Body of pancreas (tissue), 4 donors: Measurements from ENCODE around the gene LEMD2. TPM values are rescaled to one million over a fixed set of nuclear protein-coding genes. Genes with fewer than 3 reads are reported as not detected.

ENCODE experiments used
- ATAC-seq: fragments of 150-250 bp; one replicate; pipeline ENCODE4 v1.9.1; 2016
- DNase-seq, 4 donors: peaks; one replicate each; pipeline ENCODE4 v3.0.0-alpha.2; 2019
- H3K27ac ChIP-seq, 4 donors: fragments of 200-600 bp; sonication (generic); 1 replicate in 3 of 4; 2 replicates in 1 of 4; pipeline versions ENCODE4 v1.5.1 to v1.6.1; 2016 to 2019; ENCODE audit warnings: mild to moderate bottlenecking in 1 of 4, mixed read lengths in 1 of 4, moderate library complexity in 1 of 4
- H3K27me3 ChIP-seq, 2 donors: fragments of 200-600 bp; sonication (generic); one replicate each; pipeline ENCODE4 v1.6.0; 2016; ENCODE audit warnings: mild to moderate bottlenecking in 1 of 2
- H3K36me3 ChIP-seq, 2 donors: fragments of 200-600 bp; sonication (generic); replicated peaks in 1 of 2; 2 replicates each; pipeline ENCODE4 v1.5.1; 2016; ENCODE audit warnings: low read depth in 2 of 2; ENCODE audit not compliant: insufficient read depth in 1 of 2
- H3K4me1 ChIP-seq: fragments of 200-600 bp; sonication (generic); one replicate; pipeline ENCODE4 v1.6.0; 2016
- H3K4me3 ChIP-seq, 2 donors: fragments of 200-600 bp; sonication (generic); 1 replicate in 1 of 2; 2 replicates in 1 of 2; pipeline ENCODE4 v1.5.1; 2016 to 2019
- H3K9me3 ChIP-seq, 3 donors: fragments of 200-600 bp; sonication (generic); 1 replicate in 2 of 3; 2 replicates in 1 of 3; pipeline ENCODE4 v1.5.1; 2016
- POLR2A ChIP-seq, 3 donors: fragments of 450-650 bp; IDR thresholded peaks; one replicate each; pipeline ENCODE4 v1.6.1; 2016; ENCODE audit warnings: antibody characterized with exemption in 3 of 3, mild to moderate bottlenecking in 2 of 3
- WGBS, 2 donors: methylation state at CpG; one replicate each; pipeline ENCODE4 v1.1.5; 2017; 5-methylcytosine and 5-hydroxymethylcytosine counted together
- intact Hi-C: fragments of 100-400 bp; cut with DNase I; formaldehyde crosslinking; loops from one replicate; pipeline ENCODE4 v1.15.1; 2023
- total RNA-seq, 2 donors: library from RNA; depleted of rRNA; stranded (reverse); fragments of >200 nt; gene quantifications; one replicate each; pipeline ENCODE4 v1.1.0, GENCODE V29; 2016
- TF ChIP-seq, protein P1 (sequence below), 7 experiments: fragments of 450-650 bp in 4 of 7; fragments of 200-600 bp in 3 of 7; sonication (generic) in 3 of 7; IDR thresholded peaks; one replicate each; pipeline ENCODE4 v1.5.1; 2016 to 2019; ENCODE audit warnings: antibody characterized with exemption in 7 of 7

LEMD2 gene
- total RNA-seq, 2 donors from 2014 or later = 32.7 to 48.8 TPM

DNA sequence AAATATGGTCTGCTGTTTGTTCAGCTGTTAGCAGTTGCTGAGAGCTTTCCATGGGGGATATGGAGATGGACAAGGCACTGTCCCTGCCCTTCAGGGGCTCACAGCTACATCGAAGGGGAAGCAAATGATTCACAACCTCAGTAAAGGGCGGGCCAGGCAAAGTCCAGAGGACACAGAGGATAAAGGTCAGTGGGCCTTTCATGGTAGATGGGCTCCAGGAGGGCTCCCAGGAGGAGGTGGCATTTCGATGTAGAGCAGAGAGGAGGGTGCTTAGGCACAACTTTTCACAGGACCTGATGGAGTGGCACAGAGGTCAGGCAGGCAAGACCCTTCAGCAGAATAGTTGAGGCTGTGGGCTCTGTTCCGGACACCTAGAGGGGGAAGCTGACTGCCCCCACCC, 30.1 kb upstream of the LEMD2 start:
- DNase-seq (no peak), ATAC-seq (no peak)
- H3K36me3 ChIP-seq = no peaks in the 10 kb centered on the region
- H3K4me3 ChIP-seq = no peak overlapping the region
- H3K9me3 ChIP-seq = no peaks in the 10 kb centered on the region
- no peaks in the 10 kb centered on the region for H3K27me3 ChIP-seq
- intact Hi-C loops = no loop called here
- 62 to 67% methylated on average over 4 of the region's 4 CpGs for WGBS, 2 donors
- H3K4me1 ChIP-seq = no peaks in the 10 kb centered on the region
- H3K27ac ChIP-seq = no peak overlapping the region
- TF ChIP-seq, protein P1, sequence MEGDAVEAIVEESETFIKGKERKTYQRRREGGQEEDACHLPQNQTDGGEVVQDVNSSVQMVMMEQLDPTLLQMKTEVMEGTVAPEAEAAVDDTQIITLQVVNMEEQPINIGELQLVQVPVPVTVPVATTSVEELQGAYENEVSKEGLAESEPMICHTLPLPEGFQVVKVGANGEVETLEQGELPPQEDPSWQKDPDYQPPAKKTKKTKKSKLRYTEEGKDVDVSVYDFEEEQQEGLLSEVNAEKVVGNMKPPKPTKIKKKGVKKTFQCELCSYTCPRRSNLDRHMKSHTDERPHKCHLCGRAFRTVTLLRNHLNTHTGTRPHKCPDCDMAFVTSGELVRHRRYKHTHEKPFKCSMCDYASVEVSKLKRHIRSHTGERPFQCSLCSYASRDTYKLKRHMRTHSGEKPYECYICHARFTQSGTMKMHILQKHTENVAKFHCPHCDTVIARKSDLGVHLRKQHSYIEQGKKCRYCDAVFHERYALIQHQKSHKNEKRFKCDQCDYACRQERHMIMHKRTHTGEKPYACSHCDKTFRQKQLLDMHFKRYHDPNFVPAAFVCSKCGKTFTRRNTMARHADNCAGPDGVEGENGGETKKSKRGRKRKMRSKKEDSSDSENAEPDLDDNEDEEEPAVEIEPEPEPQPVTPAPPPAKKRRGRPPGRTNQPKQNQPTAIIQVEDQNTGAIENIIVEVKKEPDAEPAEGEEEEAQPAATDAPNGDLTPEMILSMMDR (IDR thresholded peaks at IDR 0.05) = no peak
- no peak for TF ChIP-seq POLR2A (IDR thresholded peaks at IDR 0.05)

DNA sequence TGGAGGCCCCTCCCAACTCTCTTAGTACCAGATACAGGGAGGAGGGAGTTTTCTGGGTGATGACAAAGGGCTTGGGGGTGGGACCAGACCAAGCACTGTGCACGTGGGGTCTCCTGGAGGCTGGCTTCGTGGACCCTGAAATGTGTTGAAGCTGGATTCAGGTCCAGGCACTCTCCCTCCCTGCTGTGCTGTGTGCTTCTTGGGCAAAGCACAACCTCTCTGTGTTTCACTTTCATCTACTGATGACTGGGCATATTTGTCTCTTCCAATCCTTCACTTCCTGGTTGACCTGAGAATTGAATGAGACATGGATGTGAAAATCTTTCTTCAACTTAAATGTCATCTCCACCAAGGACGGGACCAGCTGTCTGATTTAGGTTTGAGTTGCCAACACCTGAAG, 29.4 kb upstream of the LEMD2 start:
- intact Hi-C loops = no loop called here
- no peak for TF ChIP-seq POLR2A (IDR thresholded peaks at IDR 0.05)
- TF ChIP-seq, protein P1 (IDR thresholded peaks at IDR 0.05) = no peak
- DNase-seq (no peak), ATAC-seq (no peak)
- no peak overlapping the region for H3K4me3 ChIP-seq
- no peaks in the 10 kb centered on the region for H3K27me3 ChIP-seq
- no peaks in the 10 kb centered on the region for H3K9me3 ChIP-seq
- no peaks in the 10 kb centered on the region for H3K4me1 ChIP-seq
- H3K27ac ChIP-seq = no peak overlapping the region
- H3K36me3 ChIP-seq = no peaks in the 10 kb centered on the region
- WGBS, 2 donors = 59 to 81% methylated on average over 3 of the region's 3 CpGs

DNA sequence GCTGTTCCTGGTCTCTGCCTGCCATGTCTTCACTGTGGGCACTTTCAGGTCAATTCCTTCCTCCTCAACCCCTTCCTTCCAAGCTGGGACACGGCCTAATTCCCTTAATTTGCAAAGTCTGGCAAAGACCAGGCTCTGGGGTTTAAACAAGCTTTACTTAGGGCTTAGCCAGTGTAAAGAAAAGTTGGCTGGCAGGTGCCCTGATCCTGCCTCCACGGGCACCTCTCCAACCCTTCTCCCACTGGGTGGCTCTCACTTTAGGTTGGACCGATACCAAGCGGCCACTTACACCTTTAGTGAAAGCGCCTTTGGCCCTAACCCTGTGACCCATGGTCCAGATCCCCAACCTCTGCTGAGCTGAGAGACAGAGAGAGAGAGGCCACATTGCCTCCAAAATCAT, 28.6 kb upstream of the LEMD2 start:
- intact Hi-C loops = no loop called here
- H3K27ac ChIP-seq = no peak overlapping the region
- DNase-seq (no peak), ATAC-seq (no peak)
- no peak overlapping the region for H3K4me3 ChIP-seq
- no peaks in the 10 kb centered on the region for H3K9me3 ChIP-seq
- H3K27me3 ChIP-seq = no peaks in the 10 kb centered on the region
- H3K4me1 ChIP-seq = no peaks in the 10 kb centered on the region
- TF ChIP-seq POLR2A (IDR thresholded peaks at IDR 0.05) = no peak
- TF ChIP-seq, protein P1 (IDR thresholded peaks at IDR 0.05) = no peak
- 57 to 62% methylated on average over 5 of the region's 5 CpGs for WGBS, 2 donors
- H3K36me3 ChIP-seq = no peaks in the 10 kb centered on the region

DNA sequence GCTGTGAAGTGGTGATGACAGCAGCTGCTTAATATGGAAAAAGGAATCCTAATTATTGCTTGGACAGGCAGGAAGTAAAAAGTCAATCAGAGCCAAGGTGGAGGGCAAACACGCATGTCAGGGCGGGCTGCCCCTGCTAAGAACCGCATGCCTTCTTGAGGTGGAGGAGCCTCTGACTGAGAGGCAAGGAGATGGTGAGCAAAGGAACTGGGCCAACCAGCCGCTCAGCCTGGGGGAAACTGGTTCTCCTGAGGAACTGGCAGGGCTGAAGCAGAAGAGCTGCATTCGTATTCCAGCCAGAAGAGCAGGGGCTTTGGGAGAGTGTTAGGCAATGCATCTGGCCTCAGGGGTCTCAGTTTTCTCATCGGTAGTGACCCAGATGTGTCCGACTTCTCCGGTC, 28.0 kb upstream of the LEMD2 start:
- no peak overlapping the region for H3K4me3 ChIP-seq
- 57 to 66% methylated on average over 8 of the region's 8 CpGs for WGBS, 2 donors
- no peaks in the 10 kb centered on the region for H3K27me3 ChIP-seq
- intact Hi-C loops = no loop called here
- no peak for DNase-seq
- no peaks in the 10 kb centered on the region for H3K9me3 ChIP-seq
- H3K27ac ChIP-seq = no peak overlapping the region
- H3K4me1 ChIP-seq = no peaks in the 10 kb centered on the region
- no peak for ATAC-seq
- no peaks in the 10 kb centered on the region for H3K36me3 ChIP-seq
- TF ChIP-seq, protein P1 (IDR thresholded peaks at IDR 0.05) = no peak
- TF ChIP-seq POLR2A (IDR thresholded peaks at IDR 0.05) = no peak

DNA sequence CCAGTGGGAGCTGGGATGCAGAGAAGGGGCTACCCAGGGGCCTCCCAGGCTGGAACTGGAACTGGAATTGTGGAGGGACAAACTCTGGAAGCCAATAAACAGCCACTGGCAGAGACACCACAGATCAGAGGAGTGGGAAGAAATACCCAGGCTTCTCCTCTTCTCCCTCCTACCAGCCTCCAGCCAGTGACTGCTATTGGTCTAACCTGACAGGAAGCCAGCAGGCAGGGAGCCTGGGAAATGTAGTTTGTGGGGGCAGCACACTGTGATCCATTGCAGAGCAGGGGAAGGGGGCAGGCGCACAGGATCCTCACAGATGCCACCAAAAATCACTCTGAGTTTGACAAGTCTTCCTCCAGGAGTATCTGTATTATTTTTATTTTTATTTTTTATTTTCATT, 26.9 kb upstream of the LEMD2 start:
- Histone ChIP-seq H3K4me3 (no peak overlapping the region), H3K27me3 (no peaks in the 10 kb centered on the region), H3K27ac (no peak overlapping the region), H3K36me3 (no peaks in the 10 kb centered on the region), H3K4me1 (no peaks in the 10 kb centered on the region), H3K9me3 (no peaks in the 10 kb centered on the region)
- TF ChIP-seq, protein P1 (IDR thresholded peaks at IDR 0.05) = no peak
- TF ChIP-seq POLR2A (IDR thresholded peaks at IDR 0.05) = no peak
- DNase-seq (peak in 1 of 4 donors; percentile 12), ATAC-seq (no peak)
- intact Hi-C loops = no loop called here
- WGBS, 2 donors = 39 to 61% methylated on average over 1 of the region's 1 CpG
